ENCODE measurements around the gene CCL11. TPM values are rescaled to one million over a fixed set of nuclear protein-coding genes. Genes with fewer than 3 reads are reported as not detected.

The CCL11 gene
- total and polyA plus RNA-seq, 2 experiments from 2014 or later = not detected

Other genes with a start within 250 kb of the CCL11 start
- gene CCL2, start 30.5 kb upstream of the CCL11 start, total RNA-seq (2014; rRNA removed; shearing (Covaris generic)) = 1.5 and 4.9 TPM in 2 replicates
- 17.5 and 18.5 TPM in 2 replicates for gene CCL2, start 30.5 kb upstream of the CCL11 start, polyA plus RNA-seq (2016; fragmentation: Nextera tagmentation; extraction: Ambion mirVana)
- gene CCL7, start 15.5 kb upstream of the CCL11 start, total RNA-seq (2014; rRNA removed; shearing (Covaris generic)) = not detected in 2 replicates
- not detected in 2 replicates for gene CCL7, start 15.5 kb upstream of the CCL11 start, polyA plus RNA-seq (2016; fragmentation: Nextera tagmentation; extraction: Ambion mirVana)
- gene CCL8, start 33.7 kb downstream of the CCL11 start, total RNA-seq (2014; rRNA removed; shearing (Covaris generic)) = not detected in 2 replicates
- not detected in 2 replicates for gene CCL8, start 33.7 kb downstream of the CCL11 start, polyA plus RNA-seq (2016; fragmentation: Nextera tagmentation; extraction: Ambion mirVana)
- gene CCL13, start 70.7 kb downstream of the CCL11 start, total RNA-seq (2014; rRNA removed; shearing (Covaris generic)) = not detected in 2 replicates
- not detected in 2 replicates for gene CCL13, start 70.7 kb downstream of the CCL11 start, polyA plus RNA-seq (2016; fragmentation: Nextera tagmentation; extraction: Ambion mirVana)
- gene CCL1, start 77.5 kb downstream of the CCL11 start, total RNA-seq (2014; rRNA removed; shearing (Covaris generic)) = not detected in 2 replicates
- gene CCL1, start 77.5 kb downstream of the CCL11 start, polyA plus RNA-seq (2016; fragmentation: Nextera tagmentation; extraction: Ambion mirVana) = not detected in 2 replicates